Stomach smooth muscle (tissue), 2 donors: Measurements from ENCODE around the gene USP17L26.
"Not testable (repeated sequence)": the region's sequence is repeated elsewhere in the genome, so short reads cannot be mapped to it uniquely, and the experiment has no call there.

Source experiments
- H3K27ac ChIP-seq: one replicate; pipeline ENCODE4 v1.7.0; 2013; ENCODE audit warnings: mild to moderate bottlenecking, low read length, inconsistent platforms
- H3K27me3 ChIP-seq, 2 donors: one replicate each; pipeline ENCODE4 v1.7.0; 2013; ENCODE audit warnings: low read length in 2 of 2; ENCODE audit not compliant: insufficient read depth in 2 of 2, control insufficient read depth in 1 of 2
- H3K36me3 ChIP-seq, 2 donors: one replicate each; pipeline ENCODE4 v1.7.0; 2013; ENCODE audit warnings: low read length in 2 of 2; ENCODE audit not compliant: control insufficient read depth in 2 of 2, insufficient read depth in 2 of 2
- H3K4me1 ChIP-seq: one replicate; pipeline ENCODE4 v1.7.0; 2013; ENCODE audit warnings: low read length; ENCODE audit not compliant: control insufficient read depth, insufficient read depth
- H3K4me3 ChIP-seq, 2 donors: one replicate each; pipeline ENCODE4 v1.7.0; 2013; ENCODE audit warnings: low read length in 2 of 2
- H3K9ac ChIP-seq, 2 donors: one replicate each; pipeline ENCODE4 v1.7.0; 2013; ENCODE audit warnings: low read length in 2 of 2, mild to moderate bottlenecking in 1 of 2
- H3K9me3 ChIP-seq, 2 donors: one replicate each; pipeline ENCODE4 v1.7.0; 2013; ENCODE audit warnings: low read length in 2 of 2; ENCODE audit not compliant: control insufficient read depth in 2 of 2
- donor health status: healthy.
- donor health status: Pancreatic carcinoma.

Gene USP17L26

DNA sequence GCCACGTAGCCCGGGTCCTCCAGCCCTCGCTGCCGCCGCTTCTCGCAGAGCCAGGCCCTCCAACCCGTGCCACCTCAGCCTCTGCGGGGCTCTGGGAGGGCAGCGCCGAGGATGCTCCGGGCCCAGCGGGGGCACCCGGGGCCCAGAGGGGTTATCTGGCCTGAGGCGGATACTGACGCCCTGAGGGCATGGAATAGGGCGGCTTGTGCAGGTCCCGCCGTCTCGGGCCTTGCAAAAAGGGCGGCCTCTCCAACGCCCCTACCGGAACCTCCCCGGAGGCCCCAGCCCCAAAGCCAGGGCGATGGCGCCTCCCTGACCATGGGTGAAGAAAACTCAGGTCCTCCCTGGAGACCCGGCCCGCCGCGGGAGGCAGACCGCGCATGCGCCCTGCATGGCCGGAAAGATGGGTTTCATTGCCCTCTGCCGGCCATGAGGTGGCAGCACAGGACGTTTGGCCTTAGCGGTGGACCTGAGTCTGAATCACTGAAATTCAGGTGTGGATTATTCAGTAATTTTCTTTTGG is 46.6 kb downstream of the USP17L26 start:
- not testable (repeated sequence) for H3K9me3 ChIP-seq, H3K27me3 ChIP-seq
- peak overlapping the region in 1 of 2 donors; percentile 51 for H3K9ac ChIP-seq

DNA sequence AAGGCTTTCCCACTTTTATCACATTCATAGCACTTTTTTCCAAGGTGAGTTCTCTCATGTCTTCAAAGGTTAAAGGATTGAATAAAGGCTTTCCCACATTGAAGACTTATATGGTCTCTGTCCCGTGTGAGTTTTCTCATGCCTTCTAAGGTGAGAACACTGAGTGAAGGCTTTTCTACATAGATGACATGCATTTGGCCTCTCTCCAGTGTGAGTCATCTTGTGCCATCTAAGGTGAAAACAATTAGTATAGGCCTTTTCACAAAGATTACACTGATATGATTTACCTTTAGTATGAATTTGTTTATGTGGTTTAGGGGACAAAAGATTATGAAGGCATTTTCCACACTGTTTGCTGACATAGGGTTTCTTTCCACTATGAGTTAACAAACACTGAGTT is 49.7 kb downstream of the USP17L26 start:
- Histone ChIP-seq H3K27ac (no peak overlapping the region), H3K27me3 (no peaks in the 10 kb centered on the region), H3K36me3 (no peaks in the 10 kb centered on the region), H3K9me3 (no peaks in the 10 kb centered on the region), H3K9ac (no peak overlapping the region), H3K4me1 (no peaks in the 10 kb centered on the region), H3K4me3 (no peak overlapping the region)

More for the DNA sequence above, 46.6 kb downstream of the USP17L26 start:
- H3K4me1 ChIP-seq, H3K27ac ChIP-seq, H3K36me3 ChIP-seq: not testable (repeated sequence)
- peak overlapping the region in 1 of 2 donors; percentile 70 for H3K4me3 ChIP-seq
